ENCODE data around the gene GIGYF1. TPM values are rescaled to one million over a fixed set of nuclear protein-coding genes. Genes with fewer than 3 reads are reported as not detected.

GIGYF1 gene
- total and polyA plus RNA-seq, 2 experiments from 2014 or later: 14.0 to 53.2 TPM

DNA sequence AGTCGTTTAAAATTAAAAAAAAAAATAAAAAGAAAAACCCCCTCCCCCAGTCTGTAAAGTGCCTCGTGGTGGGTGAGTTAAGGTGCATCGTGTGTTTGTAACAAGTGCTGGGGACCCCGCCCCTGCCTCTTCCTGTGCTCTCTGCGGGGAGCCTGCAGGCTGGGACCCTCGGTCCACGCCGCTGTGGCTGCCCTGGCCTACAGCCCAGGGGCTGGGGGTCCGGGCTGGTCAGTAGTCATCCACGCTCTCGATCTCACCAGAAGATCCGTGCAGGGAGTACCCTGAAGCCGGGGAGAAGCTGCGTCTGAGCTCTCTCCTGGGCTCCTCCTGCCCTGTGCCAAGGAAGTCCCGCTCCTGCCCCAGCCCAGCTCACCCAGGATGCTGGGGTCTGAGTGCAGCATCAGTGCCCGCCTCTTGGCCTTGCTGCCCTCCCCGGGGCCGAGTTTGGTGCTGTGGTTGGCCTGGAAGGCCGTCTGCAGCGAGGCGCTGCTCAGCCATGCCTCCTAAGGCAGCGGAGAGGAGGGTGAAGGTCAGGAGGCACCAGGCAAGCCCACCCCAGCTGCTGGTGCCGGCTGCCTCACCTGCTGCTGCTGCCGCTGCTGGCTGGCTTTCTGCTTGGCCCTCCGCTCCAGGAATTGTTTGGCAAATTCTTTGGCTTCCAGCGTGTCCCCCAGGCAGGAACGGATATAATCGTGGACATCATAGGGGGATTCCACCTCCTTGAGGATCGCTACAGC lies 12.4 kb downstream of the GIGYF1 start:
- Histone ChIP-seq H3K27me3 (no peaks in the 10 kb centered on the region), H3K27ac (no peak overlapping the region), H3K4me1 (ENCODE audit: low read depth) (no peaks in the 10 kb centered on the region), H3K9me3 (ENCODE audit: low read depth) (no peaks in the 10 kb centered on the region), H3K4me3 (no peak overlapping the region), H3K36me3 (peaks cover 55% of the 10 kb centered on the region)
- TF ChIP-seq, protein P1, sequence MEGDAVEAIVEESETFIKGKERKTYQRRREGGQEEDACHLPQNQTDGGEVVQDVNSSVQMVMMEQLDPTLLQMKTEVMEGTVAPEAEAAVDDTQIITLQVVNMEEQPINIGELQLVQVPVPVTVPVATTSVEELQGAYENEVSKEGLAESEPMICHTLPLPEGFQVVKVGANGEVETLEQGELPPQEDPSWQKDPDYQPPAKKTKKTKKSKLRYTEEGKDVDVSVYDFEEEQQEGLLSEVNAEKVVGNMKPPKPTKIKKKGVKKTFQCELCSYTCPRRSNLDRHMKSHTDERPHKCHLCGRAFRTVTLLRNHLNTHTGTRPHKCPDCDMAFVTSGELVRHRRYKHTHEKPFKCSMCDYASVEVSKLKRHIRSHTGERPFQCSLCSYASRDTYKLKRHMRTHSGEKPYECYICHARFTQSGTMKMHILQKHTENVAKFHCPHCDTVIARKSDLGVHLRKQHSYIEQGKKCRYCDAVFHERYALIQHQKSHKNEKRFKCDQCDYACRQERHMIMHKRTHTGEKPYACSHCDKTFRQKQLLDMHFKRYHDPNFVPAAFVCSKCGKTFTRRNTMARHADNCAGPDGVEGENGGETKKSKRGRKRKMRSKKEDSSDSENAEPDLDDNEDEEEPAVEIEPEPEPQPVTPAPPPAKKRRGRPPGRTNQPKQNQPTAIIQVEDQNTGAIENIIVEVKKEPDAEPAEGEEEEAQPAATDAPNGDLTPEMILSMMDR (IDR thresholded peaks at IDR 0.05; ENCODE audit: low read depth, low read length): no peak
- no peak for DNase-seq (ENCODE audit: low read depth in 1 of 2, low spot score in 1 of 2)

DNA sequence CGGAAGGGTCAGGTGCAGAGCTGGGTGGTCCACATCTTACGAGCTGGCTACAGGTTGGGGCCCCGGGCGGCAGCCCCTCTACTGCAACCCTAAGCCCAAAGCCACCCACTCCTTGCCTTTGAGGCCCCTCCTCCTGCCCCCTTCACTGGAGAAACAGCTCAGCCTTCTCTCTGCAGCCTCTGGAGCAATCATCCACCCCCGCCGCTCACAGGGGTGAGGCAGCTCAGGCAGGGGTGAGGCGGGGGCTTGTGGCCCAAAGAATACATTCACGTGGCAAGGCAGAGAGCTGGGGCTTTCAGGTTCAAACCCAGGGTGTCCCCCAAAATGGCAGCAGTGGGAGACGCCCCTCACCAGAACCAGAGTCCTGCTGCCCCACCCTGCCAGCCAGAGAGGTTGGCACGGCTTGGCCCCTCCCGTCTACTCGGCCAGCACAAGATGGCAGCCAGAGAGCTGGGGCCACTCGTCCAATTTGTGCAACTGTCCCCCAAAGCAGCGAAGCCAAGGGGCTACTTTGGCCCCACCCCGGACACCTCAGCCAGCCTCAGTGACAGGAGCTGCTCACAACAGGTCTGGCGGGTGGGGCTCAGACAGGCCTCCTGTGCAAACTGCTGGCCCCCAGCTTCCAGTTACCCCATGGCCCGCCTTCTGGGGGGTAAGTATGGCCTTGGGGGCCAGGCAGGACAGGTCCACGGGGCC lies 13.3 kb downstream of the GIGYF1 start:
- Histone ChIP-seq H3K27ac (peak overlapping the region; percentile 57), H3K4me3 (no peak overlapping the region), H3K4me1 (ENCODE audit: low read depth) (peaks cover 1% of the 10 kb centered on the region), H3K36me3 (peaks cover 53% of the 10 kb centered on the region), H3K9me3 (ENCODE audit: low read depth) (no peaks in the 10 kb centered on the region), H3K27me3 (no peaks in the 10 kb centered on the region)
- no peak for DNase-seq (ENCODE audit: low read depth in 1 of 2, low spot score in 1 of 2)
- TF ChIP-seq, protein P1 (IDR thresholded peaks at IDR 0.05; ENCODE audit: low read depth, low read length): no peak

DNA sequence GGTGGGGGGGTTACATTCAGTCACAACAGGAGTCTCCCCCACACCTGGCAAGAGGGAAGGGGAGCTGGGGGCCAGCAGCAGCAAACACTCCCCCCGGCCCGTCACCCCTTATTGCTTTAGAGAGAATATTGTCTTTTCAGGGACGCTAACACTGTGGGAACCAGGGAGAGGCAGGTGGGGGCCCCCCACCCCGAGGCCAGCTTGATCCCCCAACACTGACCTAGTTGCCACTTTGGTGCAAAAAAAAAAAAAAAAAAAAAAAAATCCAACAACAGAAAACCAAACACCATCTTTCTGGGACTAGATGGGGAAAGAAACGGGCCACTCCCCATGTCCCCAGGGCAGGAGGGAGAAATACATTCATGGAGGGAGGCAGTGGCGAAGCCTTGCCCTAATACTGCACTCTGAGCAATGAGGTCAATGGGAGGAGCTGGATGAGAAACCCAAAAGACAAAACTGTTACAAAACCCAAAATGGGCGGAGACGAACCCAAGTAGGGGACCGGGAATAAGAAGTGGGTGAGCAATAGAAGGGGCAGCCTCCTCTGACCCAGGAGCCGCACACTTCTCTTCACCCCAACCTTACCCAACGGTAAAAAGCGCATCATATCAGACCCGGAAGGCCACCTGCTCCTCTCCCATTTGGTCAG lies 14.0 kb downstream of the GIGYF1 start:
- Histone ChIP-seq H3K27me3 (no peaks in the 10 kb centered on the region), H3K4me3 (no peak overlapping the region), H3K4me1 (ENCODE audit: low read depth) (peaks cover 4% of the 10 kb centered on the region), H3K27ac (peak overlapping the region; percentile 68), H3K36me3 (peaks cover 46% of the 10 kb centered on the region), H3K9me3 (ENCODE audit: low read depth) (no peaks in the 10 kb centered on the region)
- TF ChIP-seq, protein P1 (IDR thresholded peaks at IDR 0.05; ENCODE audit: low read depth, low read length): no peak
- peak in 1 of 2 donors; percentile 30 for DNase-seq (ENCODE audit: low read depth in 1 of 2, low spot score in 1 of 2)

DNA sequence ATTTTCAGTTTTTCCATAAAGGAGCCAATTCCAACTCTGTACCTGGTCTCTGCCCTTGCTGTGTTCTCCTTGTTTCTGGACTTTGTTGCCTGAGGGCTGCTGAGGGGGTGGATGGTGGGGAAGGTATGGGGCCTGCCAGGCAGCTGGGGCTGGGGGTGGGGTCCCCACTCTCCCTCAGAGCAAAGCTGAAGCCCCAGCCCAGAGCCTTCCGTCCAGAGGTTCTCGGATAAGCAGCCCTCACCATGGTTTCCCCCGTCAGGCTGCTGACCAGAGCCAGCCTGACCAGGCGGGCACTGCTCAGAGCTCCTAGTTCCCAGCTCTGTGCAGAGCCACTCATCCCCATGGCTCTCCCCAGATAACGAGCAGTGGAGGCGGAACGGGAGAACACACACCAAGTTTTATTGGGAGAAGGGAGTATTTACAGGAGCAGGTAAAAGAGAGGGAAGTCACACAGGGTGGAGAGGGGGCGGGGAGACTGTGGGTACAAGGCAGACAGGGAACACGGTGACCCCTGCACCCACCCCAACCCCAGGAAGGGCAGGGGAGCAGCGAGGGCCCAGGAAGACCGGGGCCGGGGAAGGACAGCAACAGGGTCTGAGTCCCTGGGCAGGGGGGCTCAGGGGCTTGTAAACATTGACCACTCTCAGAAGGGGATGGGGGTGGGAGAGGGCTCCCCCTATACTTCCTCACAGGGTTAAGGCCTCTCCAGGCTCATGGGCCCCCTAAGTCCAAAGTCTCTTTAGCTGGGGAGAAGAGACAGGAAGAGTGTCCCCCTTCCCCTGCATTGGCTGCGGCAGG lies 14.7 kb downstream of the GIGYF1 start:
- TF ChIP-seq, protein P1 (IDR thresholded peaks at IDR 0.05; ENCODE audit: low read depth, low read length): no peak
- Histone ChIP-seq H3K9me3 (ENCODE audit: low read depth) (no peaks in the 10 kb centered on the region), H3K27me3 (no peaks in the 10 kb centered on the region), H3K4me3 (no peak overlapping the region), H3K4me1 (ENCODE audit: low read depth) (peaks cover 4% of the 10 kb centered on the region), H3K27ac (peak overlapping the region; percentile 68), H3K36me3 (peaks cover 40% of the 10 kb centered on the region)
- DNase-seq (ENCODE audit: low read depth in 1 of 2, low spot score in 1 of 2): no peak
